Left colon (tissue), 2 donors: Measurements from ENCODE around the gene SUCO. TPM values are rescaled to one million over a fixed set of nuclear protein-coding genes. Genes with fewer than 3 reads are reported as not detected.
A peak's percentile ranks its signal among the peaks of the same experiment; 100 is the strongest.
"Not testable (repeated sequence)": the region's sequence is repeated elsewhere in the genome, so short reads cannot be mapped to it uniquely, and the experiment has no call there.

ENCODE experiments used
- ATAC-seq: fragments of 200-7000 bp; cut with Tn5 transposase; one replicate; pipeline ENCODE4 v1.9.1; 2020; ENCODE audit warnings: mild to moderate bottlenecking, moderate library complexity
- DNase-seq, 2 donors: peaks; one replicate each; pipeline ENCODE4 v3.0.0-alpha.2; 2020
- intact Hi-C, 2 donors: fragments of 100-400 bp; cut with DNase I in 1 of 2; cut with micrococcal nuclease in 1 of 2; formaldehyde crosslinking; loops; one replicate each; pipeline versions ENCODE4 v1.11.2 to v1.14.0; 2022; cut with DNase I, micrococcal nuclease
- total RNA-seq, 2 donors: library from RNA; stranded (reverse); fragmentation: NEBNext Ultra II Directional; extraction: Animal tissue kit (Norgen Biotek cat#: 25700); gene quantifications; one replicate each; pipeline ENCODE4 v1.2.1, GENCODE V29; 2021
- donor health status: DM: no; HTN: no; CAD: no.
- donor health status: DM: yes; HTN: yes; CAD: no.

The SUCO gene
- total RNA-seq, 2 donors from 2014 or later = 24.8 to 26.9 TPM

GRCh38 chr1:172549621-172550280 lies 16.8 kb downstream of the SUCO start:
- ATAC-seq = no peak
- no peak for DNase-seq
- intact Hi-C loops = no loop called here

GRCh38 chr1:172551279-172551678 lies 18.3 kb downstream of the SUCO start:
- no peak for ATAC-seq
- no peak for DNase-seq
- intact Hi-C loops = no loop called here

- intact Hi-C loops = no loop called here
- ATAC-seq (no peak), DNase-seq (no peak)
Observed at GRCh38 chr1:172554915-172555314, 22.0 kb downstream of the SUCO start.

GRCh38 chr1:172556461-172556860 lies 23.5 kb downstream of the SUCO start:
- intact Hi-C loops = no loop called here

GRCh38 chr1:172557270-172557669 lies 24.3 kb downstream of the SUCO start:
- intact Hi-C loops = no loop called here
- DNase-seq (no peak), ATAC-seq (no peak)

More at GRCh38 chr1:172556461-172556860, 23.5 kb downstream of the SUCO start:
- ATAC-seq = no peak
- DNase-seq = no peak

DNA sequence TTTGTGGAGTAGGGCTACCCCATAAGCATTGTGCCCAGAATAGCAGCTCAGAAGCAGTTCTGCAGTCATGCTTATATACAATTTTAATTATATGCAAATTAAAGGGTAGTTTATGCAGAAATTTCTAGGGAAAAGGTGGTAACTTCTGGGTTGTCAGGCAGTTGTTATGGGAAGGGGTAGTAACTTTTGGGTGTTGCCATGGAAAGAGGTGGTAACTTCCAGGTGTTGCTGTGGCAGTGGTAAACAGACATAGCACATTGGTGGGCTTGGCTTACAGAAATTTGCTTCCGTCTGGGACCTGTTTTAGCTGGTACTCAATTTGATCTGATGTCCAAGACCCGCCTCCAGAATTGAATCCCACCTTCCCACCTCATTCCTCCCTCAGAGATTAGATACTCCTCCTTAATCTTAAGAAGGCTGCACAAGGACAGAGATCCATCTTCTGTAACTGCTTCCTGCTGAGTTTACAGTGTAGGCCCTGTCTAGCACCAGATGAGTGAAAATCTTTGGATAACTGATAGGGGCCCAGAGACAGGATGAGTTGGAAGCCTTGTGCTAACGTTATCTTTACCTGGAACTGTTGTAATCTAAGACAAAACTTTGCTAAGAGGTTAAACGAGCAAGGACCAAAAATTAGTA lies 26.7 kb downstream of the SUCO start:
- no peak for ATAC-seq
- DNase-seq = no peak
- intact Hi-C loops = no loop called here

GRCh38 chr1:172561252-172561651 lies 28.3 kb downstream of the SUCO start:
- ATAC-seq (no peak), DNase-seq (no peak)
- intact Hi-C loops = no loop called here

GRCh38 chr1:172566196-172566997 lies 33.4 kb downstream of the SUCO start:
- DNase-seq (no peak), ATAC-seq (no peak)
- intact Hi-C loops = no loop called here

- no peak for ATAC-seq
- intact Hi-C loops = no loop called here
- DNase-seq = no peak
Observed at GRCh38 chr1:172567720-172568119, 34.8 kb downstream of the SUCO start.

DNA sequence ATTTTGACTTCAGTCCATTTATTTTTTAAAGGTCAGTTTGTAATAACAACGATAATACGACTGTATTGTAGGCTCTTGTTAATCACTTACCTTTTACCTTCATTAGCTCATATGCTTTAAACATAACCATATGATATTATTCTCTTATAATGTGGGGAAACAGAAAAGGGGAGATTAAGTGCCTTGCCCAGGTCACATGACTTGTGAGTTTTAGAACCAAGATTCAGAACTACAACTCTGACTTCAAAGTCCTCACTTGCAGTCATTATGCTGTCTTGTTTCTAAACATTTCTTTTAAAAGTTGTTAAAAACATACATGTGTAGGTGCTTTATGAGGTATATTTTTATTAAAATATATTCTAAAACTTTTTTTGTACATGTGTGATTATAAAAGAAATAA lies 41.1 kb downstream of the SUCO start:
- DNase-seq = no peak
- no peak for ATAC-seq
- intact Hi-C loops = no loop called here

DNA sequence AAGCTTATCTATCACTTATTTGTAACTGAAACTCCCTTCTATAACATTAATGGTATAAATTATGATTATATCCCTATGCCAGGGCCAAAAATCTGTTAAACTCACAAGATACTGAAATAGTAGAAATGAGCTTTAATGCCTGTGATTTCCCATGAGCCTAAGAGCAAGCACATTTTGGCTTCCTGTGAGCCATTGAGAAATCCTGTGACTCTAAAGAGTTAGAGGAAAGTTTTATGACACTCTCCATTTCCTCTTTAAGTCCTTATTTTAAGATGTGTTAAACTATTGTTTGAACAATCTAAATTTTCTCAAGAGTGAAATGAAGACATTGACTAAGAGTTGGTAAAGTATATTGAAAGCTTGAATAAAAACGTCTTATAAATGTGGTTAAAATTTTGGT lies 45.6 kb downstream of the SUCO start:
- DNase-seq (no peak), ATAC-seq (no peak)
- intact Hi-C loops = no loop called here

- intact Hi-C loops = no loop called here
- ATAC-seq (peak; percentile 42), DNase-seq (no peak)
Observed at GRCh38 chr1:172581273-172581672, 48.3 kb downstream of the SUCO start.

- no peak for ATAC-seq
- no peak for DNase-seq
- intact Hi-C loops = no loop called here
Observed at GRCh38 chr1:172581779-172582178, 48.8 kb downstream of the SUCO start.

- no peak for ATAC-seq
- intact Hi-C loops = no loop called here
Observed at GRCh38 chr1:172582889-172583288, 49.9 kb downstream of the SUCO start.

GRCh38 chr1:172585348-172585747 lies 52.4 kb downstream of the SUCO start:
- intact Hi-C loops = no loop called here
- DNase-seq = no peak
- ATAC-seq = no peak

More at GRCh38 chr1:172582889-172583288, 49.9 kb downstream of the SUCO start:
- DNase-seq = no peak

DNA sequence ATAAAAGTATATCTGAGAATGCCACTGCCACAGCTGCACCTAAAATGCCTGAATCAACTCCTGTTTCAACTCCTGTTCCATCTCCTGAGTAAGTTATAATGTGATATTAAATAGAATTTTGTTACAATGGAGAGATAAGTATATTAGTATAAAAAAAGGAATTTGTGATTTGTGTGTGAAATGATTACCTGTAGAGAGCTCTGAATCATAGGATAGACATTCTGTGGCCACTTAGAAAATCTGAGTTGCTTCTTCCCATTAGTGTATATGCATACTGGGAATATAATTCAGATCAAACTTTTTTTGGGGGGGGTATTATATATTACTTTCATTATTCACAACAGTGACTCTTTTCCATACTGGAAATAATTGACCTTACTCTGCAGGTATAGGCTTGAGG lies 52.9 kb downstream of the SUCO start:
- ATAC-seq (no peak), DNase-seq (no peak)
- intact Hi-C loops = no loop called here

GRCh38 chr1:172588296-172589291 lies 55.6 kb downstream of the SUCO start:
- DNase-seq = no peak
- ATAC-seq = no peak
- intact Hi-C loops = no loop called here

DNA sequence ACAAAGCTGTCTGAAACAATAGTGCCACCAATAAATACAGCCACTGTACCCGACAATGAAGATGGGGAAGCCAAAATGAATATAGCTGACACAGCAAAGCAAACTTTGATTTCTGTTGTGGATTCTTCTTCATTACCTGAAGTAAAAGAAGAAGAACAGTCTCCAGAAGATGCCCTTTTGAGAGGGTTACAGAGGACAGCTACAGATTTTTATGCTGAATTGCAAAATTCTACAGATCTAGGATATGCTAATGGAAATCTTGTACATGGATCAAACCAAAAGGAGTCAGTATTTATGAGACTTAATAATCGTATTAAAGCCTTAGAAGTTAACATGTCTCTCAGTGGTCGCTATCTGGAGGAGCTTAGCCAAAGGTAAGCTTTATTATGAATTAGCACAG lies 56.6 kb downstream of the SUCO start:
- intact Hi-C loops = no loop called here
- ATAC-seq = no peak
- no peak for DNase-seq

GRCh38 chr1:172591429-172591828 lies 58.5 kb downstream of the SUCO start:
- DNase-seq, ATAC-seq, intact Hi-C loops: not testable (repeated sequence)
